ENCODE data around the gene EIPR1.

EIPR1 gene

GRCh38 chr2:3198119-3198518 is 179.5 kb downstream of the EIPR1 start:
- no peaks in the 10 kb centered on the region for H3K27me3 Mint-ChIP-seq (ENCODE audit: low read depth)
- H3K36me3 Mint-ChIP-seq (ENCODE audit: low read depth): peaks cover 9% of the 10 kb centered on the region
- no peak overlapping the region for H3K4me3 Mint-ChIP-seq
- peaks cover 26% of the 10 kb centered on the region for H3K4me1 Mint-ChIP-seq
- TF ChIP-seq CTCF (IDR thresholded peaks at IDR 0.05; ENCODE audit: unreplicated experiment in 3 of 3): no peak
- no peak overlapping the region for H3K27ac Mint-ChIP-seq
- H3K9me3 Mint-ChIP-seq: no peaks in the 10 kb centered on the region

GRCh38 chr2:3197308-3197707 is 180.3 kb downstream of the EIPR1 start:
- Mint-ChIP-seq H3K27me3 (ENCODE audit: low read depth) (no peaks in the 10 kb centered on the region), H3K27ac (no peak overlapping the region)

GRCh38 chr2:3196716-3197115 is 180.9 kb downstream of the EIPR1 start:
- no peak overlapping the region for H3K27ac Mint-ChIP-seq
- no peaks in the 10 kb centered on the region for H3K27me3 Mint-ChIP-seq (ENCODE audit: low read depth)
- no peaks in the 10 kb centered on the region for H3K9me3 Mint-ChIP-seq
- H3K4me1 Mint-ChIP-seq: peaks cover 26% of the 10 kb centered on the region
- peaks cover 7% of the 10 kb centered on the region for H3K36me3 Mint-ChIP-seq (ENCODE audit: low read depth)
- no peak overlapping the region for H3K4me3 Mint-ChIP-seq
- TF ChIP-seq CTCF (IDR thresholded peaks at IDR 0.05; ENCODE audit: unreplicated experiment in 3 of 3): no peak

More at GRCh38 chr2:3197308-3197707, 180.3 kb downstream of the EIPR1 start:
- no peak for TF ChIP-seq CTCF (IDR thresholded peaks at IDR 0.05; ENCODE audit: unreplicated experiment in 3 of 3)
- Mint-ChIP-seq H3K4me3 (no peak overlapping the region), H3K4me1 (peaks cover 26% of the 10 kb centered on the region), H3K9me3 (no peaks in the 10 kb centered on the region), H3K36me3 (ENCODE audit: low read depth) (peaks cover 7% of the 10 kb centered on the region)

GRCh38 chr2:3195641-3196476 is 181.8 kb downstream of the EIPR1 start:
- H3K9me3 Mint-ChIP-seq: no peaks in the 10 kb centered on the region
- H3K4me1 Mint-ChIP-seq: peaks cover 20% of the 10 kb centered on the region
- H3K4me3 Mint-ChIP-seq: no peak overlapping the region
- TF ChIP-seq CTCF (IDR thresholded peaks at IDR 0.05; ENCODE audit: unreplicated experiment in 3 of 3): no peak
- H3K27me3 Mint-ChIP-seq (ENCODE audit: low read depth): no peaks in the 10 kb centered on the region
- H3K36me3 Mint-ChIP-seq (ENCODE audit: low read depth): peaks cover 7% of the 10 kb centered on the region
- H3K27ac Mint-ChIP-seq: no peak overlapping the region

- Mint-ChIP-seq H3K4me3 (no peak overlapping the region), H3K9me3 (no peaks in the 10 kb centered on the region), H3K4me1 (peaks cover 14% of the 10 kb centered on the region), H3K36me3 (ENCODE audit: low read depth) (peaks cover 7% of the 10 kb centered on the region), H3K27me3 (ENCODE audit: low read depth) (no peaks in the 10 kb centered on the region), H3K27ac (no peak overlapping the region)
- no peak for TF ChIP-seq CTCF (IDR thresholded peaks at IDR 0.05; ENCODE audit: unreplicated experiment in 3 of 3)
Observed at GRCh38 chr2:3194828-3195227, 182.8 kb downstream of the EIPR1 start.
